GM18520 (cell line): Measurements from ENCODE around the gene TPPP.

ENCODE experiments used
- ATAC-seq: cut with Tn5 transposase; IDR thresholded peaks from one replicate; pipeline ENCODE4 v1.9.1; 2021; ENCODE audit not compliant: unreplicated experiment

The TPPP gene

DNA sequence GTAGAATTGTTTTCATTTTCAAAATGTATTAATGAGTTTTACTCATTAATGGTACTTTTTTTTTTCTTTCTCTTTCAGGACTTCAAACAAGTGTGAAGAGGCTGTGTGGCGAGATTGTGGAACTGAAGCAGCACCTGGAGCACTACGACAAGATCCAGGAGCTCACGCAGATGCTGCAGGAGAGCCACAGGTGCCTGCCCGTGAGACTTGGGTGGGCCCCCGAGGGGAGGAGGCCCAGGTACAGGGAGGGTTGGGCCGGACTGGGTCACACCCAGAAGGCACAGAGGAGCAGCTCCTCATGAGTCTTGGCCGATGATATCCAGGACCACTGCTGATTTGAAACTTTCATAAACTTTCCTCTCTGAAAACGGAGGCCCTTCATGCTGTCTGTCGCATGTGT, 45.4 kb downstream of the TPPP start:
- no peak for ATAC-seq

DNA sequence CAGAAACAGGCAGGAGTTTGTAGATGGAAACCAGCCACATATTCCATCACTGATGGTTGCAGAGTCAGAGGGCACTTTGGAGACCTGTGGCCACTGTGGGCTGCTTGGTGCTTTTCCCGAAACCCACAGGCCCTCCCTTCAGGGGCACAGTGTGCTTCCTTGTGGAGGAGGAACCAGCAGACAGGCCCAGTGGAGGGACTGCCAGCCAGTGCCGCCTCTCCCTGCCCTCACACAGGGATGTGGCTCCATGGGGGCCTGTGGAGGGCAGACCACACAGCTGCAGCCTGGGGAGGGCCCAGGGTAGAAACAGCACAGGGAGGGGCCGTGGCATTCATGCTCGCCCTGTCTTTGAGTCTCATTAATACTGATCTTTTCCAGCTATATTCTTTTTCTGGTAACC, 45.8 kb downstream of the TPPP start:
- no peak for ATAC-seq

DNA sequence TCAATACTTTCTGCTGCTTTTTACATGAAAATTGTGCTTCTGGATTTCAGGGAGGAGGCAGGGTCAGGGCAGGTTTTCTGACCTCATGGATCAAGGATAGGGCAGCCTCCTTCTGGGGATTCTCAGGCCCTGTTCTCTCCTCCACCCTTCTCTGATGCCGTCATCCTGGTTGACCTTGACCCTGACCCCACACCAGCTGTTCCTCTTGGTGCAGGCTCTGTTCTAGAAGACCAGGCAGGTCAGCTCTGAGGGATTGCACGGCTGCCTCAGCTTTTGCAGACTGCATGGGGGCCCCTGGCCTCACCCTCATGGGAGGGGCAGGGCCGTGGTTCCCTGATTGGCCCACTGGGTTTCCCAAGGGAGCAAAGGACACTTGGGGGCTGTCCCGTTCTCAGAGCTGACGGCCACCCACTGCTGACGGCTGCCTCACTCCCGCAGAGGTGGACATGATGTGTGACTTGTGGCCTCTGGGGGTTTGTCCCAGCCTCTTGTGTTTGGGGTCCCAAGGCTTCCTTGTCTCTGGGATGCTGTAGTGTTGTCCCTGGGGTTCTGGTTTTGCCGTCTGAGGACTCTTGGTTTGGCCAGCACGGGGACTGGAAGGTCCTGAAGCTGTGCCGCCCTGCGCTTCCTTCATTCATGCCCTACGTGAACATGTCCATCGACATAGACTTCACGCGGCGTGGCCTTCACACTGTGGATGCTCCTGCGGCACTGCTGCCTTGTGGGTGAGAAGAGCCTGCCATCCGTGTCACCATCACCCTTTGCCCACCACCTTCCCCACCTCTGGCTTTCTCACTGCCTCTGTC, 46.6 kb downstream of the TPPP start:
- ATAC-seq, result no peak

DNA sequence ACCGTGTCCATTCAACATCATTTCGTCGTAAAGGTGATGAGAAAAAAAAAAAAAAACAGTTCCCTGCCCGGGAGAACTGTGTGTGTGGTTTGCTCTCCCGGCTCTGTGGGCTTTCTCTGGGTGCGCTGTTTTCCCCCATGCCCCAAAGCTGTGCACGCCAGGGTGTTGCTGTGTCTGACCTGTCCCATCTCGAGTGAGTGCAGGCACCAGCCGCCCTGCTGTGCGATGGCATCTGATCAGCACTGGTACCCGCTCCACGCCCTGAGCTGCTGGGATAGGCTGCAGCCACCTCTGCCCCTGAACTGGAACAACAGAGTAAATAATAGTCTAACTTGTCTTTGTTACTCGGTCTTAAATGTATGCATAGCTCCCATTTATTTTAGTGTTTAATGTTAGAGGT, 47.7 kb downstream of the TPPP start:
- ATAC-seq, result no peak

DNA sequence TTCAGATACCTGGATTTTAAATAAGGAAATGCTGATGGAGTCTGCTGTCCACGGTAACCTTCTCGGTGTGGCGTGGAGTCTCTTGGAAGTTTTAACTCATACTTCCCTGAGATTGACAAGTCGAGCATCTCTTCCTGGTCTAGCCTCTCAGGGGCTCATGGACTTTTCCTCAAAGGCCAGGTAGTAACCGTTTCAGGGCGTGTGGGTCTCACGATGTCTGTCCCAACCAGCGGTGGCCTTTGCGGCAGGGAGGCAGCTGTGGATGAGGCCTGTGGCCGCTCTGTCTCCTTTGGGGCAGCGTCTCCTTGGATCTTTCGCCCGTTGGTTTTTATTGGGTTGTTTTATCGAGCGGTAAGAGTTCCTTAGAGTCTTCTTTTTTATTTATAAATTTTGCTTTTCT, 48.2 kb downstream of the TPPP start:
- ATAC-seq, result no peak

DNA sequence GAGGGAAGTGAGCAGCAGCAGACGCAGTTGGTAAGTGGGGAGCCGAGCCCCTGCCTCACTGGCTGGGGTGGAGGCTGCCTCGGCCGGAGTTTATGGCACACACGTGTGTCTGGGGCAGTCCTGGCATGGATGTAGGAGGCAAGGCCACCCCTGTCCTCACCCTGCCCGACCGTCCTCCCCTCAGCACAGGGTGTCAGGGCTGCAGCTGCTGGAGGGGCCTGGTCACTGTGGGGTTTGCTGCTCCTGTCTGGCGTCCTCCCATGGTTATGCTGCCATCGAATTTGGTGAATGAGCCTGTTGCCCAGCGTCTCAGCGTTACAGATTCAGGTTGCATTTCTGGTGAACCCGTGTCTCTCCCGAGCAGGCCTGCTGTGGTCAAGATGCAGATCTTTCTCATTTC, 48.6 kb downstream of the TPPP start:
- ATAC-seq, result no peak

DNA sequence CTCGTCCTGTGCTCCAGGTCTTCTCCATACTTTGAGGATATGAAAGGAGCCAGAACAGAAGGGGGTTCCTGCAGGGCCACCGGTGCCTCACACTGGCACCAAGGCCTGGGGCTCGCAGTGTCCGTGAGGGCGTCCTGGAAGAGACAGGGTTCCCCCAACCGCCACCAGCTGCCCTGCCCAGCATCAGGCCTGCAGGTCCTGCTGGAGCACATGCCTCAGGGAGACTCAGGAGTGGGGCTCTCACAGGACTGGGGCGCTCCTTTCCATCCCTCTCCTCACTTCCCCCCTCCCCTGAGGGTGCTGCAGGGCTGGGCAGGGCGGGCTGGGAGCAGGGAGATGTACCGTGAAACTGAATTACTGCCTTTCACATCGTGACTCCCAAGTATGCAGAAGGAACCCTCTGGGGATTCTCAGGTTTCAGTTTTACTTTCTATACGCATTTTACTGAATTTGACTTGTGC, 49.3 kb downstream of the TPPP start:
- ATAC-seq, result no peak

DNA sequence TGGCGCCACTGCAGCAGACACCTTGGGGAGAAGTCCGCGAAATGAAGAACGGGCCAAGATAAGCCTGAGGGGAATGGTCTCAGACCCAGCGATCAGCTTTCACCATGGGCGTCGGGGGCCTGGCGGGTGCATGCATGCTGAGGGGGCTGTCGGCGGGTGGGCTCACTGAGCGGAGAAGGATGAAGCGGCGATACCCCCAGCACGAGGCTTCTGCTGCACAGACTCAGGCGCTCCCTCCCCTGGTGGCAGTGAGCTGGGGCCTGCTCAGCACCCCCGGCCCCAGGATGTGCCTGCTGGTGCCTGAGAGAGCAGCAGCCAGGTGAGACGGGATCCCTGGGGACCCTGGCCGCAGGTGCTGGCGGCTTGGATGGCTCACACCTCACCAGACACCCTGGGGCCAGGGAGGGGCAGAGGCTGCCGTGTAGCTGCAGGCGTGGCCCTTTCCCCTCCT, 49.8 kb downstream of the TPPP start:
- no peak for ATAC-seq

DNA sequence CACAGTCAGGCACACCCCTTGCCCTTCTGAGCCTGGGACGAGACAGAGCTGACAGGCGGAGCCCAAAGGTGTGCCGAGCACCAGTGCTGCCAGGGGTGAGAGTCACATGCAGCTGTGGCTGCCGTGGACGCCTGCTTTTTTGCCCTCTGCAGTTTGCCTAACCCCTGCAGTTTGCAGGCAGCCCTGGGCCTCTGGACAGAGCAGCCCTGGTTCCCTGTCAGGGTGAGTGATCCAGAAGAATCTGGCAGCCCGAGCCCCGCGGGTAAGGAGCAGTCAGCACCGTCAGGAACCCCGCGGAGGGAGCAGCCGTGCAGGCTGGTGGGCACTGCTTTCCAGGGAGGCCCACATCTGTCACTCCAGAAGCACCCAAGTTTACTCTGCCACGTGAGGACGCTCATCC, 50.7 kb downstream of the TPPP start:
- ATAC-seq, result no peak

DNA sequence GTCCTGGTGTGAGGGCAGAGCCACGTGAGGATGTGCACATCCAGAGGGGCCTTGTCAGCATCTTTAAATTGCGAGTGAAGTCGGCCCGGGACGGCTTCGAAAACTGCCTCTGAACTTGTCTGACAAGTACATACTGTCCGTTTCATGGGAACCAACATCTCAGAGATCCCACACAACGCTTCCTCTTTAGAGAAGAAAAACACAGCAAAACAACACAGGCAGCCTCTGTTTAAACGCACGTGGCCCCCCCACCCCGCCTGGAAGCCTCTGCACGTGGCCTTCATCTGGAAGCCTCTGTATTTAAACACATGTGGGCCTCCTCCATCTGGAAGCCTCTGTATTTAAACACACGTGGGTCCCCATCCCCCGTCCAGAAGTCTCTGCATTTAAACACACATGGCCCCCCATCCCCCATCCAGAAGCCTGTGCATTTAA, 51.8 kb downstream of the TPPP start:
- no peak for ATAC-seq

DNA sequence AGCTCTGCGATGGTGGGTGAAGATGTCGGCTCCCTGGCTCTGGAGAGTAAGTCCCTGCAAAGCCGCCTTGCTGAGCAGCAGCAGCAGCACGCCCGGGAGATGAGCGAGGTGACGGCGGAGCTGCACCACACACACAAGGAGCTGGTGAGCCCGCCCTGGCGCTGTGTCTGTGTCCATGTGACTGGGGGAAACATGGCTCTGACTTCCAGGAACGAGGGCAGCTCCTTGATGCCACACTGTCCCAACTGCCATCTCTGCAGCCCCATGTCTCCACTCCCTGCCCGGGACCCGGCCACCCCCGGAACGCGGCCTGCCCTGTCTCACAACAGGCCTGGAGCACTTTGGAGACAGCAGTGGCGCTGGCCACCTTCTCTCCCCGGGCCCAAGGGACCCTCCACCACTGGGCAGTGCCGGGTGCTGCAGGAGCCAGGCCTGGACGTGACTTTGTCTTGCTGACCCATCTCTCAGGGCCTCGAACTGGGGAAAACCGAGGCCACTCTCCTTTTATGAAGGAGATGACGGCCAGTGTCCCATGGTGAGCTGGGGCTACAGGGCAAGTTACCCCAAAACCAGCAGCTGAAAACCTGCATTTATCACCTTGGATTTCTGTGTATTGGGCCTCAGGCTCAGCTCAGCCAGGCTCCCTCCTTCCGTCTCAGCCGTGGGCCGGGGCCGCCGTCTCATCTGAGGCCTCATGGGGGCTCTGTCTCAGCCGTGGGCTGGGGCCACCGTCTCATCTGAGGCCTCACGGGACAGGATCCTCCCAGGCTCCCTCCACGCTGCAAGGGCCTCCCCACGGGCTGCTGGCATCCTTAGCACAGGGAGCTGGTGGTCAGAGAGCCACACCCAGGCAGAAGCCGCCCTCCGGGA, 52.5 kb downstream of the TPPP start:
- ATAC-seq, result no peak

DNA sequence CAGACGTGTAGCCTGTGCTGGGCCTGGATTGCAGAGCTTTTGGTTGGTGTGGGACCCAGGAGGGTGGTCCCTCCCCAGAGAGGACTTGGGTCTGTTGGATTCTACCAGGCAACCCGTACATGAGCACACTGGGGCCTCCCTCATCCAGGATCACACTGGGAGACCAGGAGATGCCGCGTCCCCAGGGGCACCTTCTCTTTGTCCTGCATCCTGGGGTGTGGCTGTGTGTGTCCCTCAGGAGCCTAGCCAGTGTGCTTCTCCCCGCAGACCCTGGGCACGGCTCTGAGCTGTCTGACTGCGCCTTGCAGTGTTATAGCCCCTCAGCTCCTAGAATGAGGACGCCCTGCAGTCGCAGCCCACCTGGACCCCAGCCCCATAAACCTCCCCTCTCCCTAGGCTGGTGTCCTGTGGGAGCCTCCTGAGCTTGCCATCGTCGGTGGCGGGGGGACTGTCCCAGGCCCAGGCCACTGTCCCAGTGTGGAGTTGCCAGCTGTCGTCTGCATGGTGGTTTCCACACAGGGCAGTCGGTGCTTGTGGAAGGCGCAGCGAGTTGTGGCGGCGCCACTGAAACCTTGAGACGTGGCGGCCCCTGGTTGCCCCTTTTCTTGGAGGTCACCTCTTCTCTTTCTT, 53.5 kb downstream of the TPPP start:
- ATAC-seq, result no peak

DNA sequence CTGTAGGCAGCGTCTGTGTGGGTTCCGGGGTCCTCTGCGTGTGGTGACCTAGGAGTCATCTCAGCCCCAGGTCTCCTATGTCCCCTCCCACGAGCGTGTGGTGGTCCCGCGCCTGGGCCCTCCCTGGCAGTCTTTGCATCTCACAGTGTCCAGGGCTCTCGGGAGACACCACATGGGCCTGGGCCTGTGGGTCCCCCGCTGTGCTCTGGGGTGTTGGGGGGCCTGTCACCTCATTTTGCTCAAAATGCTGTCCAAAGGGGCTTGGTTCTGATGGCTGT, 54.0 kb downstream of the TPPP start:
- ATAC-seq, result no peak

DNA sequence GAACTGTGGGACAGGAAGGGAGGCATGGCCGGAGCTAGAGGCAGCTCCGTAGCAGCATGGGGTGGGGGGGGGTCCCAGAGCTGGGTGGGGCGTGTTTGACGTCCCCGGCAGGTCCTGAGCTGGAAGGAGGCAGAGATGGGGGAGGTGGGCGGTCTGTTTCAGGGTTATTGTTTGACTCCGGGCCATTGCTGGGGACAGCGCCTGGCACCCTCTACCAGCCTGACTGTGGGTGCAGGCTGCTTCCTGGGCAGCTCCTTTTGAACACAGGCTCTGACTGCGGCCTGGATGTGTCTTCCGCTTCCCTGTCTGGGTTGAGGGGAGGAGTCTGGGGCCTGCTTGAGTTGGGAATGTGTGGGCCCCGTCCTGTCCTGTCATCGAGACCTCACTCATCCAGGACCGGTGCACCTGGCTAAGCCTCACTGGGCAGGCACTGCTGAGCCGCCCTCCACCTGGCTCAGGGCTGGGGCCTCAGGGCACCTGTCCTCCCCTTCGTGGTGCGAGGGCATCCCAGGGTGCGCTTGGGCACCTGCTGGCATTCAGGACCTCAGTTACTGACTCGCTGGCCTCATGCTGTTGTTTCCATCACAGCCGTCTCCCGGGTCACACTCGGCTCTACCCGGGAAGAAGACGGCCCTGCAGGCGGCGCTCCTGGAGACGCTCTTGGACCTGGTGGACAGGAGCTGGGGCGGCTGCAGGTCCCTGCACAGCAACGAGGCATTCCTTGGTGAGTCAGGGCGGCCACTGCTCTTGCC, 54.5 kb downstream of the TPPP start:
- ATAC-seq, result no peak

DNA sequence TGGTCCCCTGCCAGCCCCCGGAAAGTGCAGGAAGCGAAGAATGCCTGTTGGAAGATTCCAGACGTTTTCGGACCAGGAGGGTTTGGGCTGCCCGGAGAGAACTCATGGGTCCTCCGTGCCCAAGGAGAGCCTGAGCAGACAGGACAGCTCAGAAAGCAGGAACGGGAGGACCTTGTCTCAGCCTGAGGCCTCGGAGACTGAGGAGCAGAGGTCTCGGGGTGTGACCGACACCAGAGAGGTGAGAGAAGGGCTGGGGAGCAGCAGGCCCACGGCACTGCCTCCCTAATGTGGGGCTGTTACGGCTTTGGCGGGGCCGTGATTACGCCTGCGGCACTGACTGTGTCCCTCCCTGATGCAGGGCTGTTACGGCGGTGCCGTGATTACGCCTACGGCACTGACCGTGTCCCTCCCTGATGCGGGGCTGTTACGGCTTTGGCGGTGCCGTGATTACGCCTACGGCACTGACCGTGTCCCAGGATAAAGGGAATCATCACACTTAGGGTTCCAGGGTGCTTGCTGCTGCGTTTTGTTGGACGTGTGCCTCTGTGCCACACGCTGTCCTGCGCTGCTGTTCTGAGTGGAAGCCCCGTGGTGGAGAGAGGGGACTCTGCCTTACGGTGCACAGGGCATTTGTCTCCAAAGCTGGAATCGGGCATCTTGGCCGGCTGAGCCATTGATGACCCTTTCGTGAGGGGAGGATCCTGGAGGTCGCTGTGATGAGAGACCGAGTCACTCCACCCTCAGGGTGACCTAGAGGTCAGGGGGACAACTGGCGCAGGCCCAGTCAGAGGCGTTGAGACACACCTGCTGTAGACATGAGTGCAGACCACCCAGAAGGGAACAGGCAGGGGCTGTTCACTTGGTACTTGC, 55.3 kb downstream of the TPPP start:
- no peak for ATAC-seq

DNA sequence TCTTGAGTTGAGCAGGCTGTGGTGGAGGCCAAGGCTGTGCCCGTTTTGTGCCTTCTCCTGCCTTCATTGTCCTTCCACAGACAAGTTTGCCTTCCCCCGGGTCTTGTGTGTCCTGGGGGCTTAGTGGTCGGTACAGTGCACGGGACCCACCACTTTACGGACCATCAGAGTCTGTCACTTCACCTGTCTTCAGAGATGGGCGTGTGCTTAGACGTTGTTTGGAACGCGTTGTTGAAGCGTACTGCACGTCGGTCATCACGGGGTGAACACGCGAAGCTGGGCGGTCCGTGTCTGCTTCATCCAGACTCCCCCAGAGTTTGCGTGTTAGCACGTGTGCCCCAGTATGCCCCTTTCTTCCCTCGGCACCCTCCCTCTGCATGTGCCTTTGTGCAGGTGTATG, 56.2 kb downstream of the TPPP start:
- no peak for ATAC-seq

DNA sequence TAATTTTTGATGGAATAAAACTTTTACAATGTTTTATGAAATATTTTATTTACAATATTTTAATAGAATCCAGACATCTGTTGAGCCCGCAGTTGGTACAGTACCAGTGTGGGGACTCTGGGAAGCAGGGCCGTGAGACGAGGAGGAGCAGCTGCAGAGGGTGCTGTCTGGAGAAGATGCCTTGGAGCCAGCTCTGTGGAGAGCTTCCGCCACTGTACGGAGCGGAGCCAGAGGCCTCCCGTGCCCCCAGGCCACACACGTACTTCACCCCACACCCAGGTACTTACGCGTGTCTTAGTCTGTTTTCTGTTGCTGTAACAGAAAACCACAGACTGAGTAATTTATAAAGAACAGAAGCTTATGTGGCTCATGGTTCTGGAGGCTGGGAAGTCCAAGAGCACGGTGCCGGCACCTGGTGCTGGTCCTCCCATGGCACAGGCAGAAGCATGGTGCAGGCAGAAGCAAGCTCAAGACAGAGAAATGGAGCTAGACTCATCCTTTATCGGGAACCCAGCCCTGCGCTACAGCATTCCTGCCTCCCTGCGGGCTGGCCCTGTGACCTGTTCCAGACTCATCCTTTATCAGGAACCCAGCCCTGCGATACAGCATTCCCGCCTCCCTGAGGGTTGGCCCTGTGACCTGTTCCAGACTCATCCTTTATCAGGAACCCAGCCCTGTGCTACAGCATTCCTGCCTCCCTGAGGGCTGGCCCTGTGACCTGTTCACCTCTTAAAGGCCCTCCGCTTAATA, 57.7 kb downstream of the TPPP start:
- ATAC-seq, result no peak

DNA sequence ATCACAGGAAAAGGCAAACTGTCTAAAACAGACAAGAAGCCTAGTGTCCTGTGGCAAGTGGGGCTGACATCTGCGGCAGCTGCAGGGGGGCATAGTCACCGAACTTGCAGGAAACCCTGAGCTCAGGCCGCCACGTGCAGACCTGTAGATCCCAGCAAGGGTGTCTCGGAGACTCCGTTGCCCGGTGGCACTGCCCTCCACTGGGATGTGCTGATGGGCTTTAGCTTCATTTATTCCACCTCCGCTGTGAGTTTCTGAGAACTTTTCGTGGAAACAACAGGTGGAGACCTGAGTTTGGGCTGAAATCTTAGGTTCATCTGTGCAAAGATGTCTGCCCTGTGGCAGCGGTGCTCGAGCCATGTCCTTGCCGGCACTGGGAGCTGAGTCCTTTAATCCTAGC, 59.0 kb downstream of the TPPP start:
- ATAC-seq, result no peak

DNA sequence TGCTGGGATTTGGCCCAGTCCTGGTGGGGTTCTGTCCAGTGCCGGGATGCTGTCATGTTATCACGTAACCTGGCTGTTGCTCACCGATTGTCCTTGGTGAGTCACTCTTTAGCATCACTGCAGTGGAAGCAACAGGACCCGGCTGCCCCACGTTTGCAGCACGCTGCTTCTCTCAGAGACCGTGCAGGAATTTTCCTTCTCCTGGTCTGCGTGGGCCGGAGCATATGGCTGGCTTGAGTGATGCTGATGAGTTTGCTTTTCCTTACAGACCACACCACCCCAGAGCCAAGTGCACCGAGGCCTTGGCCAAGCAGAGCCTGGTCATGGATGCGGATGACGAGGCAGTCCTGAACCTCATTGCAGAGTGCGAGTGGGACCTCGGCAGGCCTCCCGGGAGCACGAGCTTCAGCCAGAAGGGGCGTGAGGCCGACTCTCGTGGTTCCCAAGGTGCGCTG, 59.6 kb downstream of the TPPP start:
- no peak for ATAC-seq
